ENCODE data around the gene FBXL15. TPM values are rescaled to one million over a fixed set of nuclear protein-coding genes. Genes with fewer than 3 reads are reported as not detected.
A peak's percentile ranks its signal among the peaks of the same experiment; 100 is the strongest.
"Not testable (repeated sequence)": the region's sequence is repeated elsewhere in the genome, so short reads cannot be mapped to it uniquely, and the experiment has no call there.

The FBXL15 gene
- total RNA-seq, 1 donor from 2014 or later, result 17.3 TPM

DNA sequence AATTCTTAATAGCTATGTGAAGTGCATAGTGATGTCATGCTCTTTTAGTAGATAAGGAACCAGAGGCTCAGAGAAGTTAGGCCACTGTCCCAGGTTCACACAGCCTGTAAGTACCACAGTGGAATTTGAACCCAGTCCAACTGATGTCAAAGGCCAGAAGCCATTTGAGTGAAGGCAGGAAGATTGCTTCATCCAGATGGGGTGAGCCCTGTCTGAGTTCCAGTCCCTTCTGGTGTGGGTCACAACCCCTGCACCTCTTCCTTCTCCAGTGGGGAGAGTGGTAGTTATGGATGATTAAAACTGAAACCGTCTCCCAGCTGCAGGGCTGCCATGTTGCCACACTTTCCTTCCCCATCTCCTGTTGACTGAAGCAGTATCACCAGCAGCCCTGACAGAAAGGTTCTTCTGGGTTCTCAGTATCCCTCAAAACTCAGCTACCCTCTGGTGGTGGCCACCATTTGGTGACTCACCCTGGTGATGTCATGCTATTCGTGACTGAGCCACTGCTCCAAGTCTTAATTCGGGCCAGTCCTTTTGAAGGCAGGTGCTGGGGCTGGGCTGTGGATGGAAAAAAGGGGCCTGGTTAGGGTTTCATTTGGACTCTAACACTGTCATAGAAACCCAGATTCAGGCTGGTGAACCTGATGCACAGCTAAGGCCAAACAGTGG is 32.2 kb downstream of the FBXL15 start:
- peak; percentile 95 for DNase-seq (ENCODE audit: low read depth)

DNA sequence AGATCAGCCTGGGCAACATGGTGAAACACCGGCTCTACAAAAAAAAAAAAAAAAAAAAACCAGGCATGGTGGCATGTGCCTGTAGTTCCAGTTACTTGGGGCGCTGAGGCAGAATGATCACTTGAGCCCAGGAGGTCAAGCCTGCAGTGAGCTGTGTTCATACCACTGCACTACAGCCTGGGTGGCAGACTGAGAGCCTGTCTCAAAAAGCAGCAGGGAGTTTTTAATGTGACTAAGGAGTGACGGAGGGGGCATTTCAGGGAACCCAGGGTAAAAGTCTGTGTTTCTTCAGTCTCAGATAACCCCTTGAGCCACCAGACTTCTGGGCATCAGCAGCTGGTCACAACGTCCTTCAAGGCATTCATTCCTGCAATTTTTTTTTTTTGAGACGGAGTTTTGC is 32.9 kb downstream of the FBXL15 start:
- no peak for DNase-seq (ENCODE audit: low read depth)

DNA sequence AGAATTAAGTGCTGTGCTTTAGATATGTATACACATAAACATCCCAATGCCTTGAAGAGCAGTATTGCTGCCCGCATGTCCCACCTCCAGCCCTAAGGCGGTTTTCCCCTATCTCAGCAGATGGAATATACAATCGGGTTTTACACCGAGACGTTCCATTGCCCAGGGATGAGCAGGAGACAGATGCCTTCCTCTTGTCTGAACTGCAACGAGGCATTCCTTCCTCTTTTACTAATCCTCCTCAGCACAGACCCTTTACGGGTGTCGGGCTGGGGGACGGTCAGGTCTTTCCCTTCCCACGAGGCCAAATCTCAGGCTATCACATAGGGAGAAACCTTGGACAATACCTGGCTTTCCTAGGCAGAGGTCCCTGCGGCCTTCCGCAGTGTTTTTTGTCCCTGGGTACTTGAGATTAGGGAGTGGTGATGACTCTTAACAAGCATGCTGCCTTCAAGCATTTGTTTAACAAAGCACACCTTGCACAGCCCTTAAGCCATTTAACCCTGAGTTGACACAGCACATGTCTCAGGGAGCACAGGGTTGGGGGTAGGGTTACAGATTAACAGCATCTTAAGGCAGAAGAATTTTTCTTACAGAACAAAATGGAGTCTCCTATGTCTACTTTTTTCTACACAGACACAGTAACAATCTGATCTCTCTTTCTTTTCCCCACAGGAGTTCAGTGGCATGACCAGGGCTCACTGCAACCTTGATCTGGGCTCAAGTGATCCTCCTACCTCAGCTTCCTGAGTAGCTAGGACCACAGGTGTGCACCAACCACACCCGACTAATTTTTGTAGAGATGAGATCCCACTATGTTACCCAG is 34.2 kb downstream of the FBXL15 start:
- not testable (repeated sequence) for DNase-seq (ENCODE audit: low read depth)

DNA sequence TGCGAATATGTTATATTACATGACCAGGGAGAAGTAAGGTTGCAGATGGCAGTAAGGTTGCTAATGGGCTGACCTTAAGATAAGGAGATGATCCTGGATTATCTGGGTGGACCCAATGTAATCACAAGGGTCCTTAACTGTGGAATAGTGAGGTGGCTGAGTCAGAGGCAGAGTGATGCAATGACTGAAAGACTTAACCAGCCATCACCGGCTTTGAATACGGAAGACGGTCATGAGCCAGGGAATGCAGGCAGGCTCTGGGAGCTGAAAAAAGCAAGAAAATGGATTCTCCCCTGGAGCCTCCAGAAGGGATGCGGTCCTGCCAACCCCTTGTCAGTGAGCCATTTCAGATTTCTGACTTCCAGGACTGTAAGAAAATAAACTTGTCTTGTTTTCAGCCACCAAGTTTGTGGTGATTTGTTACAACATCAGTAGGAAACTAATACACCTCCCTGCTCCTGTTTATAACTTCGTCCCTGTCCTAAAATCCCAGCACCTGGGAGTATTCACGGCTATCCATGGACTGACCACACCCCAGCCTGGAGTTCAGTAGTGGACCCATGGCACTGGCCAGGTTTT is 35.3 kb downstream of the FBXL15 start:
- DNase-seq (ENCODE audit: low read depth), result peak; percentile 45

DNA sequence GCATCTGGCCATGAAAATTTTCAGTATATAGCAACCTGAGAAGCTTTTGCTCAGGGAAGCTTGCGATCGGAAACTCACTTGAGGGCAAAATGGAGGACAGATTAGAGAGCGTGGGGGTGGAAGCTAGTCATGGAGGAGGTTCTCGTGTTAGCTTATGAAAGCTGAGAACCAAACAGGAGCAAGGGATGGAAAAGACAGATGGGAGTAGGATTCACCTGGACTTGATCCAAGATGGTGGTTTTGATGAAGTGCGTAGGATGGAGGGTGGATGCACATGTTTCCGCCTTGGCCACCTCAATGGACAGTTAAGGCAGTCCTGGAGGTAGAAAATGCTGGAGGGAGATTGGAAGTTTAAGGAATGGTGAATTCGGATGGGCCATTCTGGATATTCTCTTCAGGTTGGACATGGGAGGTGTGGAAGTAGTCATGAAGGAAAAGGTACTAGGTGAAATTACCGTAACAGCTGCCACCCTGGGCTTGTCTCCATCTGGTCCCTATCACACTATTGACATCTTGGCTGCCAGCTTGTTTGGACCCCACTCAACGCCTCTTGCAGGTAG is 37.0 kb downstream of the FBXL15 start:
- no peak for DNase-seq (ENCODE audit: low read depth)

DNA sequence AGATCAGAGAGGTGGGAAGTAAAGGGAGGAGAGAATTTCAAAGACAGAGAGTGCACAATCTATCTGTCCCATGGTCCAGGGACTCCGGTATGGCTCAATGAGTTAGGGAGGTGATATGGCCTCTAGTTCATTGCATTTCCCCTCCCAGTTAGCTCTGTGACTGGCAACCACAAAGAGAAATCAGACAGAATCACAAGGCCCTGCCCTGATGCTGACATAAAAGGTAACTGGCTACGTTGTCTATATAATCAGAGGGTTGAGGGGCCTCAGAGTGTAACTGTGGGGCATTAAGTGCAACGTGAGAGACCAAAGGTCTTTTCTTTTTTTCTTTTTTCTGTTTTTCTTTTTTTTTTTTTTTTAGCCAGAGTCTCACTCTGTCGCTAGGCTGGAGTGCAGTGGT is 38.0 kb downstream of the FBXL15 start:
- no peak for DNase-seq (ENCODE audit: low read depth)

DNA sequence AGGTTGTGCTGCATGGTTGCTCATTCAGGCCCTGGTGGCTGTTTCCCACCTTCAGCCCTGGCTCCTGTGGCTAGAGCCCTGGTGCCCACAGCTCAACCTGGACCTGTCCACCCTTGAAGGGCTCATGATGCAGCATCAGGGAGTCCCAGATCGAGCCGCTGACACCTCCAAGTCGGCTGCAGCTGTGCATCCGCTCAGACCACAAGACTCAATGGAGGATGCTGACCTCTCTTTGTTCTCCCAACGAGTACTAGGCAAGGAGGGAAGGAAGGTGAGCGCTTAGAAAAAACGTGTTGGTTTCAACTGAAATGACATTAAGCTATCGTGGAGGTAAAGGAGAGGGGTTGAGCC is 40.2 kb downstream of the FBXL15 start:
- no peak for DNase-seq (ENCODE audit: low read depth)

DNA sequence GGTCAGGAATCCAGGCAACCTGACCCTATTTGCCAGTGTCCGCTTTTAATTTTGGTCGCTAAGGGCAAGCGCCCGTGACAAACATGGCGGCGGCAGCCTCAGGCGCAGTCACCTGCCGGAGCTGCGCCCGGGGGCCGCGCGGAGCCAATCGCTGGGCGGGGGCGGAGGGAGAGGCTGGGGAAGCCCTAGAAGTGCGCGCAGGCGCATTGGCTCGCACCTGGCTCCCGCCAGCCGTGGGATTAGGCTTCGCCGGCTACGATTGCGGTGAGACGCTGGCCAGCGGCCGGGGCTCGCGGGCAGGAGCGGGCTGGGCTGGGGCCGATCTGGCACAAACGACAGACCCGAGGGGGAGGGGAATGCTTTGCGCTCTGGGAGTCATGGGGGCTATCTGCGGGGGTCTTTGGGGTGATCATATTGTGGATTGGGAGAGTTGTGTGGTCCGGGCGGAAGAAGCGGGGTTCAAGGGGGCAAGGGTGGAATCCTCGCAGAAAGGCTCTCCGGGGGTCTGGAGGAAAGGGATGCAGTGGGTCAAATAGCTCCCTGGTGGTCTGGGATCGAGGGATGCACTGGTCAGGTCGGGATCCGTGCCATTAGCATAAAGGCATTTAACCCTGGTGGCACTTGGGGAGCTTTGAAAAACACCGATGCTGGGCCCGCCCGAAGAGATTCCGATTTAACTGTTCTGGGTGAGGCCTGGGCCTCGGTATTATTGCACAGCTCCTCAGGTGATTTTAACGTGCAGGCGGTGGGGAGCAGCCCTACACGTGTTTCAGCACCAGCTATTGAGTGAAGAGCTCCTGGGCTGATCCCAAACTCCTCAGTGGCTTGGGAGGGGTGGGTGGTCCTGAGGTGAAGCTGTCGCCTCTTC is 40.8 kb downstream of the FBXL15 start:
- DNase-seq (ENCODE audit: low read depth), result peak; percentile 91

DNA sequence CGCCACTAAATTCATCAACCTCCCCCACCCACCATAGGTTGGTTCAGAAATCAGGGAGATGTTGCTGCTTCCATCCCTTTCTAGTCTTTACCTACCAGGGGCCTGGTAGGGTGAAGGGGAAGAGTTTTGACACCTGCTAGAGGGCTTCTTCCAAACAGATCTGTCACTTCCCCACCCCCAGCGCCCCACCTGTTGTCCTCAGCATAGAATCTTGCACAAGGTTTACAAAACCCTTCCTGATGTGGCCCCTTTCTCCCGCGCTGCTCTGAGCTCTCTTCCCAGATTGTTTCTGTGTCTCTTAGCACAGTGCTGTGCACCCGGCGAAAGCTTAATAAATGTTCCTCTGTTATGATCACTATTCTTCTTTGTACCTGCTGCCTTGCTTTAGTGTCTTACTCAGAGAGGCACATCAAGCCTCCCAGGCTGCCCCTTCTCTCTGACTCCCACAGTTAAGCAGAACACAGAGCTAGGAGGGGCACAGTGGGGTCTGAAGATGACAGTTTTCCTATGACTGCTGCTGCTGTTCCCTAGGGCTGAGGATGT is 41.9 kb downstream of the FBXL15 start:
- peak; percentile 29 for DNase-seq (ENCODE audit: low read depth)

DNA sequence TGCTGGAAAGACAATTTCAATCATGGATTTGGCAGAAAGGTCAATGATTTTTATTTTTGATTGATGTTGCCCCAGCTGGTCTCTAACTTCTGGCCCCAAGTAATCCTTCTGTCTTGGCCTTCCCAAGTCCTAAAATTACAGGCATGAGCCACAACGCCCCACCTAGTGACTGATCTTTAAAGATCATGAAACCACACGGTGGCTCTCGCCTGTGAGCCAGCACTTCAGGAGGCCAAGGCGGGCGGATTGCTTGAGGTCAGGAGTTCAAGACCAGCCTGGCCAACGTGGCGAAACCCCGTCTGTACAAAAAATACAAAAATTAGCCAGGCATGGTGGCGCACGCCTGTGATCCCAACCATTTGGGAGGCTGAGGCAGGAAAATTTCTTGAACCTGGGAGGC is 43.3 kb downstream of the FBXL15 start:
- no peak for DNase-seq (ENCODE audit: low read depth)

DNA sequence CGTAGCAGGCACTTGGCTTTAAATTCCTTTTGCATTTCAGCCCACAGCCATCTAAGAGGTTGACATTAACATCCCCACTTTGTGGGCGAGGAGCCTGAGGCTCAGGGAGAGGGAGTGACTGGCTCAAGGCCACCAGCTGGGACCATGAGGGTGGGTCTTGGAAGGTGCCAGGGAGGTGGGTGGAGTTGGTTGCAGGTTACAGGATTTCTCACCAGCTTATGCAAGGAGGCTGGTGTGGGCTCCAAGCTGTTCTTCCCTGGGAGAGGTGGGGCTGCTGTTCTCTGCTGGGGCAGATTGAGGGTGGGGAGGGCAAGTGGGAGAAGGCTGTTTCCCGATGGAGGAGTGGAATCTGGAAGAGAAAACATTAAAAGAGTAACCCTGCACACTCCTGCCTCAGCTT is 44.8 kb downstream of the FBXL15 start:
- no peak for DNase-seq (ENCODE audit: low read depth)

DNA sequence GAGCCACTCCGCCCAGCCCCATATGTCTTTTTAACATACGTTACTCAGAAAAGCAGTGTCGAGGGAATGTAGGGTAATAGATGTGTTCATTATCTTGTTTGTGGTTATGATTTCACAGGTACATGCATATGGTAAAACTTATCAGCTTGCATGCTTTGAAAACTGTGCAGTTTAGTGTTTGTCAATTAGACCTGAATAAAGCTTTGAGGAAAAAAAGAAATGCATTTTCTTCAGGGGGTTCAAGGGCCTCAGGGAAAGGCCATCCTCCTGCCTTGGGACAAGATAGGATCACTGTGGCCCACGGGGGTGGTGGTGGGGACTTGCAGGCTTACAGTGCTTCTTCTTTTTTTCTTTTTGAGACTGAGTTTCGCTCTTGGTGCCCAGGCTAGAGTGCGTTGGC is 46.7 kb downstream of the FBXL15 start:
- no peak for DNase-seq (ENCODE audit: low read depth)

DNA sequence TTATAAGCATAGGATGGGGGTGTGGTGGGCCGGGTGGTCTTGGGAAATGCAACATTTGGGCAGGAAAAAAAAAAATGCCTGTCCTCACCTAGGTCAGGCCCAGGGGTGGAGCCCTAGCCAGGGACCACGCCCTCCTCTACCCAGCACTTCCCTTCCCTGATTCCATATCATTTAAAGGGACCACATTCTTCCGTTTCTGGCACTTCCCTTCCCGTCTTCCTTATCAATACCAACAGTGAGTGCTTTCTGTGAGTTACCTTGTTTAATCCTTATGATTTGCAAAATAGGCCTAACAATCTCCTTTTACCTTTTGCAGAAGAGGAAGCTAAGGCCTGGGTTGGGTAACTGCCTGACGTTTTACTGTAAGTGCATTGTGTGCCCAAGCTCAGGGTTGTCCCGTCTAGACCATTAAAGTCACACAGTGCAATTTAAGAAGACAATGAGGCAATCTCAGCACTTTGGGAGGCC is 47.4 kb downstream of the FBXL15 start:
- no peak for DNase-seq (ENCODE audit: low read depth)

DNA sequence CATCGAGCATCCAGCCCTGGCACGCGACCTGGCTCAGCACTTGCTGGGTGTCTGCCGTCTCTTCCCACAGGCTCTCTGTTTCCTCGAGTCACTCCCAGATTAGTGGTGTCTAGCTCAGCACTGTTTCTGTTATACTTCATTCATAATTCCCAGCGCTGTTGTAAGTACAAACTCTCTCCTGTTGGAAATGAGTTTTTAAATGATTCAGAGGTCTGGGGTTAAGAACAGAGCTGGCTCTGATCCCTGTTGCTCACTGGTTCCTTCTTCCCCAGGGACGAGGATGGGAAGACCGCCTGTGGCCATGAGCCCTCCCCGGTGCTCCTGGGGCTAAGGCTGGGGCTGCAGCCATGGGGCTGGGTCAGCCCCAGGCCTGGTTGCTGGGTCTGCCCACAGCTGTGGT is 48.0 kb downstream of the FBXL15 start:
- peak; percentile 33 for DNase-seq (ENCODE audit: low read depth)

DNA sequence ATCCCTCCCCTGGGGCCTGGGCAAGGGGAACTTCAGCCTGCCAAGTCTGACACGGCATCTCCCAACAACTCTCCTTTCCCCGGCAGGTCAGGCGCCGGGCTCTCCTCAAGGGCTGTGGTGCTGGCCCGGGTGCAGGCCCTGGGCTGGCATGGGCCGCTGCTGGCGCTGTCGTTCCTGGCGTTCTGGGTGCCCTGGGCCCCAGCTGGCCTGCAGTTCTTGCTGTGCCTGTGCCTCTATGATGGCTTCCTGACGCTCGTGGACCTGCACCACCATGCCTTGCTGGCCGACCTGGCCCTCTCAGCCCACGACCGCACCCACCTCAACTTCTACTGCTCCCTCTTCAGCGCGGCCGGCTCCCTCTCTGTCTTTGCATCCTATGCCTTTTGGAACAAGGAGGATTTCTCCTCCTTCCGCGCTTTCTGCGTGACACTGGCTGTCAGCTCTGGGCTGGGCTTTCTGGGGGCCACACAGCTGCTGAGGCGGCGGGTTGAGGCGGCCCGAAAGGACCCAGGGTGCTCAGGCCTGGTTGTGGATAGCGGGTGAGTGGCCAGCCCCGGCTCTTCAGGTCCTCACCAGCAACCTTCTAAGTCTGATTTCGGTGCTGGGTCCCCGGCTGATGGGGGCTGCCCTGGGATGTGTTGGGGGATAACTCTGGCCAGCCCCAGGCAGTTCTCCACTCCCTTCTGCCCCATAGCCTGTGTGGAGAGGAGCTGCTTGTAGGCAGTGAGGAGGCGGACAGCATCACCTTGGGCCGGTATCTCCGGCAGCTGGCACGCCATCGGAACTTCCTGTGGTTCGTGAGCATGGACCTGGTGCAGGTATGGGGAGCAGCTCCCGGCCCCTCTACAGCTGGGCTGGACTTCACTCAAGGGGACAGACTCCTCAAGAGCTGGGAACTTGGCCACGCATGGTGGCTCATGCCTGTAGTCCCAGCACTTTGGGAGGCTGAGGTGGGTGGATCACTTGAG is 50.2 kb downstream of the FBXL15 start:
- DNase-seq (ENCODE audit: low read depth), result no peak
